ENCODE data around the gene WASHC2C.
A peak's percentile ranks its signal among the peaks of the same experiment; 100 is the strongest.
"Not testable (repeated sequence)": the region's sequence is repeated elsewhere in the genome, so short reads cannot be mapped to it uniquely, and the experiment has no call there.

The WASHC2C gene, protein sequence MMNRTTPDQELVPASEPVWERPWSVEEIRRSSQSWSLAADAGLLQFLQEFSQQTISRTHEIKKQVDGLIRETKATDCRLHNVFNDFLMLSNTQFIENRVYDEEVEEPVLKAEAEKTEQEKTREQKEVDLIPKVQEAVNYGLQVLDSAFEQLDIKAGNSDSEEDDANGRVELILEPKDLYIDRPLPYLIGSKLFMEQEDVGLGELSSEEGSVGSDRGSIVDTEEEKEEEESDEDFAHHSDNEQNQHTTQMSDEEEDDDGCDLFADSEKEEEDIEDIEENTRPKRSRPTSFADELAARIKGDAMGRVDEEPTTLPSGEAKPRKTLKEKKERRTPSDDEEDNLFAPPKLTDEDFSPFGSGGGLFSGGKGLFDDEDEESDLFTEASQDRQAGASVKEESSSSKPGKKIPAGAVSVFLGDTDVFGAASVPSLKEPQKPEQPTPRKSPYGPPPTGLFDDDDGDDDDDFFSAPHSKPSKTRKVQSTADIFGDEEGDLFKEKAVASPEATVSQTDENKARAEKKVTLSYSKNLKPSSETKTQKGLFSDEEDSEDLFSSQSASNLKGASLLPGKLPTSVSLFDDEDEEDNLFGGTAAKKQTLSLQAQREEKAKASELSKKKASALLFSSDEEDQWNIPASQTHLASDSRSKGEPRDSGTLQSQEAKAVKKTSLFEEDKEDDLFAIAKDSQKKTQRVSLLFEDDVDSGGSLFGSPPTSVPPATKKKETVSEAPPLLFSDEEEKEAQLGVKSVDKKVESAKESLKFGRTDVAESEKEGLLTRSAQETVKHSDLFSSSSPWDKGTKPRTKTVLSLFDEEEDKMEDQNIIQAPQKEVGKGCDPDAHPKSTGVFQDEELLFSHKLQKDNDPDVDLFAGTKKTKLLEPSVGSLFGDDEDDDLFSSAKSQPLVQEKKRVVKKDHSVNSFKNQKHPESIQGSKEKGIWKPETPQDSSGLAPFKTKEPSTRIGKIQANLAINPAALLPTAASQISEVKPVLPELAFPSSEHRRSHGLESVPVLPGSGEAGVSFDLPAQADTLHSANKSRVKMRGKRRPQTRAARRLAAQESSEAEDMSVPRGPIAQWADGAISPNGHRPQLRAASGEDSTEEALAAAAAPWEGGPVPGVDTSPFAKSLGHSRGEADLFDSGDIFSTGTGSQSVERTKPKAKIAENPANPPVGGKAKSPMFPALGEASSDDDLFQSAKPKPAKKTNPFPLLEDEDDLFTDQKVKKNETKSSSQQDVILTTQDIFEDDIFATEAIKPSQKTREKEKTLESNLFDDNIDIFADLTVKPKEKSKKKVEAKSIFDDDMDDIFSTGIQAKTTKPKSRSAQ (N-terminal part only)

DNA sequence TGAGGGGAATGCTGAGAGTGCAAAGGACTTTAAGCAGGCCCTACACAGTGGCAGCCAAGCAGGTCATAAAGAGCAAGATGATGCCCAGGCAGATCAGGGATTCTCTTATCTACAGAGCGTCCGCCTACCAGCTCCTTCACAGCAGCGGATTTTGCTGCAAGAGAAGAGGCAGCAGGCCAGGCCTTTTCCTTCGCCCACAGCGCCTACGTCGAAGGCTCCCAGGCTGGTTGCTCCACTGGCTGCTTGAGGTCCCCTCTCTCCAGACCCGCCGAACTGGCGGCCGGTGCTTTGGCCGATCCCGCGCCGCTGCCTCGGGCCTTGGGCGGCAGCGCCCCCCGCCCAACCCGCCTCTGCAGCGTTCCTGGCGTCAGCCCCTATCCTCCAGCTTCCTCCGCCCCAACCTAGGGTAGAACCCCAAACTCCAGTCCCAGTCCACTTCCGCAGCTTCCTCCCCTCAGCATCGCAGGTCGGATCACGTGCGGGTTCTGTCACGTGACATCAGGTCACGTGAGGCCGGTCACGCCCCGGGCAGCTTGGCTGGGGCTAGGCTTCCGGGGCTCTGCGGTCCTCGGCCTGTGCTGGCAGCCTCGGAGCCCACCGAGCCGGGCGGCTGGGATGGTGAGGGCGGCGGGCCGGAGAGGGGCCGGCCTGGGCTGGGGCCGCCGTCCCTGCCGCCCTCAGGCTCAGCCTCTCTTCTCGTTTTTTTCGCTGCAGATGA is at the start of gene WASHC2C:
TSS of gene WASHC2C (plus strand) at position 564 of the 718 bp plus-strand sequence. CDS start at position 616, 52 bp downstream.
- DNase-seq, result peak; percentile 8 to 57

GRCh38 chr10:45678467-45678866 is 48.6 kb upstream of the WASHC2C start:
- not testable (repeated sequence) for DNase-seq

GRCh38 chr10:45710200-45710796 is 16.8 kb upstream of the WASHC2C start:
- DNase-seq, result not testable (repeated sequence)

DNA sequence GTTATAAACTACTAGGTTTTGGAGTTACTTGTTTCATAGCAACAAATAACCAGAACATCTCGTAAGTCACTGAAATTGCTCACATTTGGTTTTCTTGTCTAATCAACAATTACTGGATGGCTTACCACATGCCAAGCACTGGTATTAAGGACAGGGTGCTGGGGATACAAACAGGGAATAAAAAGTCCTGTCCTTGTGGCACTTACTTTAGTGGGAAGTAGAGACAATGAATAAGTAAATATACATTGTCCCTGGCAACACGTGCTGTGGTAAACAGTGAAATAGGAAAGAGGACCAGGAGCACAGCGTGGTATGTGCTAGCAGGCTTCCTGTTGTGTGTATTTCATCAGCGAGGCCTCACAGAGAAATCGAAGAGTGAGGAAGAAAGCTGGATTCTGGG is 15.8 kb upstream of the WASHC2C start:
- DNase-seq, result not testable (repeated sequence)

DNA sequence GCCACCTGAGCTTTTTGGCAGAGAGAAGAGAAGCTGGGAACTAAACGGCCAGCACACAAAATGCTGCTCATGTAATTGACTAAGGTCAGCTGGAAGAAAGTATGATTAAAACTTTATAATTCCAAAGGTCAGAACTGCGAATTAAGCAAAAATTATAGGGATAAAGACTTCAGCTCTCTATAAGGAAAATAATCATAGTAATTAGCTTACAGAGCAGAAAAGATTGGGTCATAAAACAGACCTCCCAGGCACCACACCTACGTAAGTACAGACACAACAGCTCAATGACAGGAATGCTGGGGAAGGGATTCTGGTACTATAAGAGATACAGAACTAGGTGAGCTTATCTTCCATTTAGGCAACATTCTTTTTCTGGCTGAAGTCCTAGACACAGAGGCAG is 10.0 kb upstream of the WASHC2C start:
- not testable (repeated sequence) for DNase-seq

DNA sequence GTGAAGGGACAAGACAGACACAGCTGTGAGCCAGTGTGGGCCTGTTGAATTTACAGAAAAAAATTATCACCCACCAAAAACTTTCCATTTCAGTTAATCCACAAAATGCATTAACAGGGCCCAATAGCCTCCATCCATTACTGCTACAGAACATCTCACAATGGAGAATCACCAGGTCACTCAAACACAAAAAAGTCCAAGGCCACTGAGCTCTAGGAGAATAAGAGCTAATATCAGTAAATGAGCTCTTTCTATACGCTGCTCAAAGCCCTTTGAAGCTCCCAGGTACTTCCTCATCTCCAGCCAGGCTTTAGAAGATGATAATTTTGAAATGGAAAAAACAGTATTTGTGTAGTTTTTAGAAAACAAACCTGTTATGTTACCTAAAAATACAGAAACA is 9.4 kb upstream of the WASHC2C start:
- not testable (repeated sequence) for DNase-seq

DNA sequence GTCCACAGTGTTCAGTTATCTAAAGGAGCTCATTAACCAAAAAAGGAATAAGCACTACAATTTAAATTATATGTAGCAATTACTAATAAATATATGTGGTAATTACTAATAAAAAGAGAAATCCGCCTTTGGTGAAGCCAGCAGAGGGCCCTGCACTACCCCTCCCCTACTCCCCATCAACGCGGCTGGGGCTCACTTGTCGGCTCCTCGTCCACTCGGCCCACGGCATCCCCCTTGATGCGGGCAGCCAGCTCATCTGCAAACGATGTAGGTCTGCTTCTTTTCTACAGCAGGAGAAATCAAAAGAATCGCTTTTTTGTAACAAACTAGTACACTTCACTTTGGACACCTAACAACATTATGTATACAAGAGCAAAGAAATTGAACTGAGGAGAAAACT is 5.6 kb upstream of the WASHC2C start:
- not testable (repeated sequence) for DNase-seq

DNA sequence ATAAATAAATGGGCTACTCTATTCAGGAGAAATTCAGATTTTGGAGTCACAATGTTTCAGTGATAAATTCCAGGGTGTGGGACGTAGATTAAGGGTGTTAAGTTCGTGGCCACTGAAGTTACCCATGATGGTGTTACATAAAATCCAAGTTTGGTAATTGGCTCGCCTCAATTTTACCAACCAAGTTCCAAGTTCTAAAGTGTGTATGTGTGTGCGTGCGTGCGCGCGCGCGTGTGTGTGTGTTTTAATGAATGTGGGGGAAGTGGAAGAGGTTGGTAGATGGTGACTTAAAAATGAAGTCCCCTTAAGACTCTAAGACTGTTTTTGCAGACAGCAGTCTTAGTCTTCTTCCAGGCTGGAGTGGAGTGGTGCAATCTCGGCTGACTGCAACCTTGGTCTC is 3.2 kb upstream of the WASHC2C start:
- DNase-seq, result not testable (repeated sequence)

- not testable (repeated sequence) for DNase-seq
Measured at GRCh38 chr10:45727421-45727965, 427 bp downstream of the WASHC2C start.

DNA sequence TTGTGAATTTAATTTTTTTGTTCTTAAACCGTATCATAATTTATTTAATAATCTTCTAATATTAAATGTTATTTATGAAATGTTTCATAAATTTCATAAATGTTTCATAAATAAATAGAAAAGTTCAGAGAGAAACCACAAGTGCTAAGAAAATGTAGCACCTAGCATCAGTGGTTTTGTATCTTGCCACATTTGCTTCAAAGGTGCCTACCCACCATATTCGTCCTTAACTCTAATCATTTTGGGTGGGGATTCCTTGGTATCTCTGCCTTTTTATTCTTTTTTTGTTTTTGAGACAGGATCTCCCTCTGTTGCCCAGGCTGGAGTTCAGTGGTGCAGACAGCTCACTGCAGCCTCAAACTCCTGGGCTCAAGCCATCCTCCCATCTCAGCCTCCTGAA is 7.4 kb downstream of the WASHC2C start:
- DNase-seq, result not testable (repeated sequence)

DNA sequence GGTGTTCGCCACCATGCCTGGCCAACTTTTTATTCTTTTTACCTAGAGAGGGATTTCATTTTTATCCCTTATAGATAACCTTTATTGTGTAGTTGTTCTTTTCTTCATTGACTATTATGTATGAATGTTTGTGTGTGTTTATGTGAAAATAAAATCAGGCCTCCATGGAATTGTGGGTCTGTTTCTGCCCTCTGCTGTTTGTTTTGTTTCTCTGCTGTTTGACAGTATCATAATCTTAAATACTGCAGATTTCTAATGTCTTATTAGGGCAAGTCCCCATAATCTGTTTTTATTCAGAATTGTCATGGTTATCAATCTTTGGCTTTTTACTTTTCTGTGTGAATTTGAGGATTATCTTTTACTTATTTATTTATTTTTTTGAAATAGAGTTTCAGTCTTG is 7.8 kb downstream of the WASHC2C start:
- not testable (repeated sequence) for DNase-seq

DNA sequence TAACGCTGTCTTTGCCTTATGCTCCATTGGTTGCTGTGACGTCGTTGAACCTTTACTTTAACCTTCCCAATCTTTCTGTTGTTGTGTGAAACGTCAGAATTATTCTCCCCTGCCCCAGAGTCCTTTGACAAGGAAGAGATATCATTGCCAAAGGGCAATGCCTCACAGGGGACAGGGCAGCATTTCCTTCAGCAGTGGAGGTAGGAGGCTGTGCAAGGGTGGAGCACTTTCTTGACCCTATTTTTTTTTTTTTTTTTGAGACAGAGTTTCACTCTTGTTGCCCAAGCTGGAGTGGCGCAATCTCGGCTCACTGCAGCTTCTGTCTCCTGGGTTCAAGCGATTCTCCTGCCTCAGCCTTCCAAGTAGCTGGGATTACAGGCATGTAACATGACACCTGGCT is 14.5 kb downstream of the WASHC2C start:
- DNase-seq, result not testable (repeated sequence)

GRCh38 chr10:45742014-45742413 is 14.9 kb downstream of the WASHC2C start:
- DNase-seq, result not testable (repeated sequence)

DNA sequence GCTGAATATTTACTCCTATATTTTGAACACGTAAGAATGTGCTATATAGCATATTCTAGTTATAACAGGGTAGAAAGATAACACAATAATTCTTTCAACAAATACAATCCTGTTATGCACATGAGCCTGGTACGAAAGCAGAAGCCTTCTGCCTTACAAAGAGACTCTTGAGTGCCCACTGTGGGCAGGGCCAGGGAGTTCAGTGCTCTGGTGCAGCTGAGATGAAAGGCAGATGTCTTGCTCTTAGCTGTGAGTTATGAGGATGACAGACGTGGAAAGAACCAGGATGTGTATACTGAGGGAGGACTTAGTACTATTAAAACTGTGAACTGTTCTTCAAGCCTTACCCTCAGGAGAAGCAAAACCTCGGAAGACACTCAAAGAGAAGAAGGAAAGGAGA is 24.1 kb downstream of the WASHC2C start:
- DNase-seq, result not testable (repeated sequence)

DNA sequence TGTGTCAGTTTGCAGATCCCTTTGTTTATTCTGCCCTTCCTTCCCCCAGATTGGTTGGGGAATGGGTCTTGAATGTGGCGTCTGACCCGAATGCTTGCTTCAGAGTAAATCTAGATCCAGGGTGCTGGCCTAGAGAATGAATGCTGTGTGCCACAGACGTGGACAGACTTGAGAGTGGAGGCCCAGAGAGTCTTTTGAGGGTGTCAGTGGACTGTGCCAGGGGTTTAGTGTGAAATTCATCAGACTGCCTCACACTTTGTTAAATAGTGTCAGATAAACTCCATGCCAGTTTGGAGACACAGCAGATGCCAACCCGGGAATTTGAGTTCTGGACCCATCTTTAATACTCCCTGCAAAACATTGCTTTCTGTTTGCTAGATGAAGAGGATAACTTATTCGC is 25.1 kb downstream of the WASHC2C start:
- DNase-seq, result not testable (repeated sequence)

- DNase-seq, result not testable (repeated sequence)
Measured at GRCh38 chr10:45753979-45754495, 27.0 kb downstream of the WASHC2C start.

DNA sequence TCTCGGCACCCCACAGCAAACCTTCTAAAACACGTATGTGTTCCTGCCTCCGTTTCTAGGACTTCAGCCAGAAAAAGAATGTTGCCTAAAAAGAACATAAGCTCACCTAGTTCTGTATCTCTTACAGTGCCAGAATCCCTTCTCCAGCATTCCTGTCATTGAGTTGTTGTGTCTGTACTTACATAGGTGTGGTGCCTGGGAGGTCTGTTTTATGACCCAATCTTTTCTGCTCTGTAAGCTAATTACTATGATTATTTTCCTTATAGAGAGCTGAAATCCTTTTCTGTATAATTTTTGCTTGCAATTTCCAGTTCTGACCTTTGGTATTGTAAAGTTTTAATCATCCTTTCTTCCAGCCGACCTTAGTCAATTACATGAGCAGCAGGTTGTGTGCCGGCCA is 28.0 kb downstream of the WASHC2C start:
- not testable (repeated sequence) for DNase-seq

DNA sequence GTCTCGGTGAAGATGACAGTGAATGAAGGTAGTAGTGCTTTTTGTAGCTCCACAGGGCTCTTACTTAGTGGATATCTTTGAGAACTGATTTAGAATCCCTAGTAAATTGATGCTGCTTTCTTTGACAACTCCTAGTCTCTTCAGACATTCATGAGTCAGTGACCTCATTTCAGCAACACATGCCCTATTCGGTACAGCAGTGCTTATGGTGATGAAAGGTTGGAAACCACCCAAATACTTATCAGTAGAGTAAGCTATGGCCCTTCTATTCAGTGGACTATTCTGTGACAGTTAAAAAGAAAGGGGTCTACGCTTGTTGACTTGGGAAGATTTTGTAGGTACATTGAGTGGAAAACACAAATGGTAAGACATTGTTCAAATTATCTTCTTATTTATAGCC is 29.0 kb downstream of the WASHC2C start:
- not testable (repeated sequence) for DNase-seq

GRCh38 chr10:45757661-45758396 is 30.8 kb downstream of the WASHC2C start:
- not testable (repeated sequence) for DNase-seq

DNA sequence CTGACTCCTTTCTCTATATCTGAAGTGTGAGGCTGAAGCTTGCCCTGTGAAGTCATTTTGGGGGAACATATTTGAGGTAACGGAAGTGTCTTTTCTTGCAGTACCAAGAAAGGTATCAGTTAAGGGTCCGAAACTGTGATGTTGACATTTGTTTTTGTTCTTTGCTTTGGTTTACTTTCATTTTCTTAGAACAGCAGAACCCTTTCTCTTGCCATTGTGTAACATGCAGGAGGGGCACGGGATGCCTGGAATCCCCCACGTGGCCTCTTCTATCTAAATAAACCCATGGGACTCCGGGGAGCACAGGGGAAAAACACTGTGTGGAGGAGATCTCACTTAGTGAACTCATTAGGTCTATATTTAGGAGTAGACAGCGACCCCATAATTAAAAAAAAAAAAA is 34.6 kb downstream of the WASHC2C start:
- not testable (repeated sequence) for DNase-seq
